ENCODE results near the gene CTRB2.
A peak's percentile ranks its signal among the peaks of the same experiment; 100 is the strongest.
"Not testable (repeated sequence)": the region's sequence is repeated elsewhere in the genome, so short reads cannot be mapped to it uniquely, and the experiment has no call there.

CTRB2 gene

GRCh38 chr16:75225678-75226515 is 18.9 kb upstream of the CTRB2 start:
- DNase-seq, result no peak

DNA sequence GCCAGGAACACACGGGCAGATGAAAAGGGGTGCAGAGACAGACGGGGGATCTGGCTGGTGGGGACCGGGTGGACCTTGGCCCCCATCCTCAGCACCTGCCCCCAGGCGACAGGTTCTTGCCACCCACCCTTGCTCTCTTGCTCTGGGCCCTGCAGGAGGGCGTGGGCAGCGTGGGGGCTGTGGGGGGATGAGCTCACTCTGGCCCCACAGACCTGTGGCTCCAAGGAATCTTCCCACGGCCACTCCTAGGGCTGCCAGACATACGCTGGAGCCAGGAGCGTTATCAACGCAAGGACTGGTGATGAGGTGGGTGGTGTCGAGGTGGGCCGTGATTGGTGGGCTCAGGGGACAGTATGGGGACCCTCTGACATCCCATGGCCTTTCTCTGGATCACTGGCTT is 18.1 kb upstream of the CTRB2 start:
- no peak for DNase-seq

- no peak for DNase-seq
Measured at GRCh38 chr16:75224306-75225082, 17.5 kb upstream of the CTRB2 start.

- DNase-seq, result not testable (repeated sequence)
Measured at GRCh38 chr16:75223129-75223528, 16.2 kb upstream of the CTRB2 start.

- no peak for DNase-seq
Measured at GRCh38 chr16:75222271-75222783, 15.4 kb upstream of the CTRB2 start.

DNA sequence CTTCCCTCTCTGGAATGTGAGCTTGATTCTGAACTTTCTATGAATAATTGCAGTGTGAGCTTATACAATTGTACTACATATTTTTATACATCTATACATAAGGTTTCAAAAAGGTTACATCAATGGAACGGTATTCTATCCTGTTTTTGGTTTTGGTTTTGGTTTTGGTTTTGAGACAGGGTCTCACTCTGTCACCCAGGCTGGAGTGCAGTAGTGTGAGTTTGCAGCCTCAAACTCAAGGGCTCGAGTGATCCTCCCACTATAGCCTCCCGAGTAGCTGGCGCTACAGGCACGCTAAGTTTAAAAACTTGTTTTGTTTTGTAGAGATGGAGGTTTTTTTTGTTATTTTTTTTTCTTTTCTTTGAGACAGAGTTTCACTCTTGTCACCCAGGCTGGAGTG is 12.9 kb upstream of the CTRB2 start:
- peak; percentile 30 for DNase-seq

GRCh38 chr16:75219088-75219487 is 12.1 kb upstream of the CTRB2 start:
- no peak for DNase-seq

DNA sequence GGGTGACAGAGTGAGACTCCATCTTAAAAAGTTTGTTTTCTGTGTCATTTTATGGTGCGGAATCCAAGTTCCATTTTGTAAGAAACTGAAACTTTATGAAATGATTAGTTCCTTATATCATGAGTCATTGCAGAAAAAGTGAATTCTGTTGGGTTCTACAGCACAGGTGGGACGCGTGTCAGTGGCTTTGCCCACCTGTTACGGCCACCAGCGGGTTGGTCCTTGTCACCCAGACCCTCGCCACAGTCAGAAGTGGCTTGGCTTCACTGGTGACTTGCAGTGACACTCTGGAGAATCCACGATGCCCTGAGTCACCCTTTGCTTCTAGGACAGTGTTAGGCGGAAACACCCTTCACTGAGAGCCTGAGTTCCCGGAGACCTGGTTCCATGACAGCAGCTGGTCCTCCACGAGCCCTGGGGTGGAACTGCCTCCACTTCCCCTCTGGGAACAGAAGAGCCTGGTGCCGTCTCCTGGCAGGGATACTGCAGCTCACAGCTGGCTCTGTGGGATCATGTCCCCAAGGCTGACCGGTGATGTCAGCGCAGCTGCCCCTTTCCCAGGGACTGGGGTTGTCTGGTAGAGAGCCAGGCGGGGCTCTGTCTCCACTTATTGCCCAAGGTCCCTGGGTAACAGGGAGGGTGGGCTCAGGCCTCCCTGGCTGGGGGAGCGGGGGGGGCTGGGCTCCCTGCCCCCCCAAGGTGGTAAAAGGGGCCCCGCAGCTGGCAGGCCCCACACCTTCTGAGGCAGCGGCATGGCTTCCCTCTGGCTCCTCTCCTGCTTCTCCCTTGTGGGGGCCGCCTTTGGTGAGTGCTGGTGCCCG is 11.5 kb upstream of the CTRB2 start, which contains the start of gene CTRB1:
CTRB1 (plus strand) TSS at position 733 of the 821 bp plus-strand sequence; CDS start at position 753, 20 bp downstream.
- DNase-seq, result no peak

GRCh38 chr16:75217389-75217851 is 10.5 kb upstream of the CTRB2 start:
- no peak for DNase-seq

- no peak for DNase-seq
Measured at GRCh38 chr16:75216576-75216975, 9.6 kb upstream of the CTRB2 start.

- no peak for DNase-seq
Measured at GRCh38 chr16:75216127-75216526, 9.2 kb upstream of the CTRB2 start.

- DNase-seq, result not testable (repeated sequence)
Measured at GRCh38 chr16:75211286-75211685, 4.3 kb upstream of the CTRB2 start.

- no peak for DNase-seq
Measured at GRCh38 chr16:75209944-75210343, 3.0 kb upstream of the CTRB2 start.

DNA sequence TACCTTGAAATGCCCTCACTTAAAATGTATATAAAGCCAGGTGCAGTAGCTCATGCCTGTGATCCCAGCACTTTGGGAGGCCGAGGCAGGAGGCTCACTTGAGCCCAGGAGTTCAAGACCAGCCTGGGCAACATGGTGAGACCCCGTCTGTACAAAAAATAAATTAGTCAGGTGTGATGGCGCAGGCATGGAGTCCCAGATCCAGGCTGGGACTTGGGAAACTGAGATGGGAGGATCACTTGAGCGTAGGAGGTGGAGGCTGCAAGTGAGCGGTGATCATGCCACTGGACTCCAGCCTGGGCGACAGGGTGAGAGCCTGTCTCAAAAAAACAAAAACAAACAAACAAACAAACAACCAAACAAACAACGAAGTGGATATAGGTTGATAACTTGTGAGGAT is 2.6 kb upstream of the CTRB2 start:
- not testable (repeated sequence) for DNase-seq

DNA sequence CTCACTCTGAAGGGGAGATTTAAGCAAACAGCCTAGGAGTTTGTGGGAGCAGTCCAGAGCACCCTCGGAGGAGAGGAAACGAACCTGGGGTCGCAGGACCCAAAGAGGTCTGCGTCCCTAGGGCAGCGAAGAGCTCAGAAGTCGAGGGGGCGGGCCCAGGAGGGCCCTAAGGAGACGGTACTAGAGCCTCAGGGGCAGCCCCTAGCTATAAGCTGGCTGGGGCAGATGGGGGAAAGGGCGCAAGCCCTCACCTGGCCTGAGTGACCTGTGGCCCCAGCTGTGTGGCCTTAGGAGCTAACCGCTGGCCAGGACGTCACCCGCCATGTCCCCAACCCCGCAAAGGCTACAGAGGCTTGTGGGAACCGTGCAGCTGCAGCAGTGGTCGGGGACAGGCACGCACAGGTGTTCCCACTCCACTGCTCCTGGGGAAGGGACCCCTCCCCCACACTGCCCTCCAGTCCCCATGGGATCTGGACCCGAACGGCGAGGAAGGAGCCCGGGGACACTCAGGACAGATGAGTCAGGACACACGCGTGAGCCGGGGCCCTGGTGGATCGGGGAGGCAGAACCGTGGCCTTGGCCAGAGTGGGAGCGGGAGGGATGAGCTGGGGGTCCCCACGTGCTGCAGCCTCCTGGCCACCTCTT is 2.0 kb upstream of the CTRB2 start:
- no peak for DNase-seq

DNA sequence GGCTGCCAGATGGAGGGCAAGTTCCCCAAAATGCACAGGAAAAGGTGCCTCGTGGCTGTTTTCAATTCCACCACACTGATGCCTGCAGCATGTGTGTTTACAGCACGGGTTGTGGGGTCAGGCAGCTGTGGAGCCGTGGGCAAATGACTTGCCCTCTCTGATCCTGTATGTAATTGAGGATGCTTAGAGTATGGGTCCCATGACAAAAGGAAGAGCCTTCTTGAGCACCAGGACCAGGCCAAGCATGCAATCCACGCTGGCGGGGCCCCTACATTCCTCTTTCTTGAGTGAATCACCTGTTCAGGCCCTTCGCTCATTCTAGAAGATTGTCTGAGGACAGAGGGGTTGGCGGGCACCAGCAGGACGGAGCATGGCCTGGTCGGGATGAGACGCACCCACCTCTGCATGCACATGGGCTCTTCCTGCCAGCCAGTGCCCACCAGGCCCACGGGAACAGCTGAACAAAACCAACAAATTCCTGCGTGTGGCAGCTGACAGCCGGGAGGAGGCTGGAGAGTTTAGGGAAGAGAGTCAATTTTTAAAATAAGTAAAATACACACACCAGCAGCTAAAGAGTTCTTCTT is 1.4 kb upstream of the CTRB2 start:
- no peak for DNase-seq

GRCh38 chr16:75207831-75208230 is 870 bp upstream of the CTRB2 start:
- DNase-seq, result no peak

DNA sequence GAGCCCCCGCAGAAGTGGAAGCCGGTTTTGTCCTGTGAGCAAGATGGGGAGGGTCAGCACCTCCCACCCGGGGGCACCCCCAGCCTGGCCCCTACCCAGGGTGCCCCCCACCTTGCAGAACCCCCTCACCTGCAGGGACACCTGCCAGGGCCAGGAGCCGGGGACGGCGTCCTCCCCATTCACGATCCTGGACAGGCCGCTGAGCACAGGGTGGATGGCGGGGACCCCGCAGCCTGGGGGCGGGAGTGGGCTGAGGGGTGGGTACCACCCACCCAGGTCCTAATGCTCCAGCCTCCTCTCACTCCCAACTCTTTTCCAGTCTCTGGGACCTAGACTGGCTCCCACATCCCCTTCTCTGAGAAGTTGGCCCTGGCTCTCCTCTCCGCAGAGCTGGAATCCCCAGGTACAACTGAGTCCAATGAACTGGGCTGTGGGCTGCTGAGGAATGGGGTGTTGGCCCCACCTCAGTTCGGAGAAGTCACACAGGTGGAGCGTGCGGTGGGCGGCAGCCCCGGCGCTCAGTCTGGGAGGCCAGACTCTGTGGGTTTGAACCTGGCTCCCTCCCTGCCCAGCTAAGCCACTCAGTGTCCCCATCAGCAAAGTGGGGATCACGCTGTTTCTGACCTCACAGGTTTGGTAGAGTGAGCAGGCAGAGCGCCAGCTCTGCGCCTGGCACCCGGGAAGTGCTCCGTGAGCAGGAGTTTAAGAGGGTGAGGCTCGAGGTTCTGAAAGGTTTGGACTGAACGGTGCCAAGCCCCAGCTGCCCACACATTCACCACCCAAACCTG is 806 bp downstream of the CTRB2 start:
- not testable (repeated sequence) for DNase-seq

- DNase-seq, result not testable (repeated sequence)
Measured at GRCh38 chr16:75205438-75205837, 1.5 kb downstream of the CTRB2 start.

GRCh38 chr16:75204905-75205304 is 2.1 kb downstream of the CTRB2 start:
- DNase-seq, result not testable (repeated sequence)

DNA sequence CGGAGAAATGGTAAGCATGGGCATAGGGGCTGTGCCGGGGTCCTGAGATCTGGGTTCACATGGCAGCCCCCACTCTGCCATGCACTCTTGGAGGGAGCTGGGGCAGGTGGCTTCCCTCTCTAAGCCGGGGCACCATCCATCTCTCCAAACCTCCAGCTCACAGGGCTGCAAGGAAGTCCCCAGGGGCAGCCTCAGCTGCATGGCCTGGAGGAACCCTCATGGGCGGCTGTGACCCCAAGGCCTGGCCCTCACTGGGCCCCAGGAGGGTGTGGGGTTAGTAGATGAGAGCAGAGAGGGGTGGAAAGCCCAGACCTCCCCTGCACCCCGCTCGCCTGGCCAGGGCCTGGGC is 2.6 kb downstream of the CTRB2 start:
- no peak for DNase-seq

Measured in CD4-positive, alpha-beta T cell treated with Interleukin-21 for 1 hour (primary cell).